ENCODE measurements around the gene ALG3.
A peak's percentile ranks its signal among the peaks of the same experiment; 100 is the strongest.

ALG3 gene

DNA sequence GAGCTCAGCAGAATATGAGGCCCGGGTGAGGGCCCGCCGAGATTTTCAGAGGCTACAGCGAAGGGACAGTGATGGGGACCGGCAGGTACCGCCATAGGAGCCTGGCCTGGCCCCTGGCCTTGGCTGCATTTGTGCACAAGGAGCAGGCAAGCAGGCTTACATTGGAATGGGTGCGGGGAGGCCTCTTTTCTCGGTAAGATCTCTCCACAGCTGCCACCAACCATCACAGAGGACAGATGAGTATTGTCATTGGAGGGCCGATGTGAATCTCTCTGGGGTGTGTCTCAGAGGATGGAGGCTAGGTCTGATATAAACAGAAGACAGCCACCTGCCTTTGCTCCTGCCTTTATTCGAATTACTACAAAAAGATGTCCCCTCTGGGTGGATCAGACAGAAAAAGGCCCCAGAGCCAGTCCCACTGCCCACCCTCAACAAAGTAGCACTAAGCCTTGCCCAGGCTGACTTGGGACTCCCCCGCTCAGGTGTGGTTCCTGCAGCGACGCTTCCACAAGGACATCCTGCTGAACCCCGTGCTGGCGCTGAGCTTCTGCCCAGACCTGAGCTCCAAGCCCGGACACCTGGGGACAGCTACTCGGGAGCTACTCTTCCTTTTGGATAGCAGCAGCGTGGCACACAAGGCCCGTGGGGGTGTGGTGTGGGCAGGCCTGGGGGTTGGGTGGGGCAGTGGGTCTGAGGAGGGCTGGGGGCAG is 13.9 kb downstream of the ALG3 start:
- DNase-seq, result peak in 1 of 14 donors; percentile 28

DNA sequence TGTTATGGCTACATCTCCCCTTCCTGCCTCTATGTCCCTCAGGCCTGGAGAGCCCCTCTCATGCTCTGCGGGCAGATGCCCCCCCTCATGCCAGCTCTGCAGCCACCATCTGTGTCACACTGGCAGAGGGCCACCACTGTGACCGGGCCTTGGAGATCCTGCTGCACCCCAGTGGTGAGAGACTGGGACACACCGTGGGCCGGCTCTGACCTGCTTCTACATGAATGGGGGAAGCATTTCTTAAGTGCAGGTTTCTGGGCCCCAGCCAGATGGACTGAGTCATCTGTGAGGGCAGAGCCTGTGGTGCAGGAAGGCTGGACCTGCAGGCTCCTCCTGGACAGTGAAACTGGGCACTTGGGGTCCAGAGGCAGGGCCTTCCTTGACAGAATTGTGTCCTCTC is 14.5 kb downstream of the ALG3 start:
- DNase-seq, result peak in 9 of 14 donors; percentile 6 to 83 (median 26)

DNA sequence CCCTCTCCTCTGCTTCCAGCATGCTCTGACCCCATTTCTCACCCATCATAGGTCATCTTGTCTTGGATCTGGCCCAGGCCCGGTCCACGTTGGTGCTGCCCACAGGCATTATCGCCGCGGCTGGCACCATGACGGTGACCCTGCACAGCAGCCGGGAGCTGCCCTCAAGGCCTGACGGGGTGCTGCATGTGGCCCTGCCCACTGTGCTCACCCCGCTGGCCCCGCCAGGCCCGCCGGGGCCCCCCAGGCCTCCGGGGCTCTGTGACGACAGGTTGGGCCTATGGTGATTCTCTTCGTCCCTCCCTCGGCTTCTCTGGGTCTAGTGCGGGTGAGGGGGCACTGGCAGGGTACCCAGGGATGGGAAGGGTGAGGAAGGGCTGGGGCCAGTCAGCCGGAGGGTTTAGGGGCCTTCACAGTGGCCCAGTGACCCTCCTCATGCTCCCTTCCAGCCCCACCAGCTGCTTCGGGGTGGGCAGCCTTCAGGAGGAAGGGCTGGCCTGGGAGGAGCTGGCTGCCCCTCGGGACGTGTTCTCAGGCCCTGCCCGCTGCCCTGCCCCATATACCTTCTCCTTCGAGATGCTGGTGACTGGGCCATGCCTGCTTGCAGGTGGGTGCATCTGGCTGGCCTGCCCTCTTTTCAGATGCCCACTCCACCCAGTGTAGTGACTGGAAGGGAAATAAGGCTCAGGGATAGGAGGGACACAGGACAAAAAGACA is 15.5 kb downstream of the ALG3 start:
- DNase-seq, result no peak

DNA sequence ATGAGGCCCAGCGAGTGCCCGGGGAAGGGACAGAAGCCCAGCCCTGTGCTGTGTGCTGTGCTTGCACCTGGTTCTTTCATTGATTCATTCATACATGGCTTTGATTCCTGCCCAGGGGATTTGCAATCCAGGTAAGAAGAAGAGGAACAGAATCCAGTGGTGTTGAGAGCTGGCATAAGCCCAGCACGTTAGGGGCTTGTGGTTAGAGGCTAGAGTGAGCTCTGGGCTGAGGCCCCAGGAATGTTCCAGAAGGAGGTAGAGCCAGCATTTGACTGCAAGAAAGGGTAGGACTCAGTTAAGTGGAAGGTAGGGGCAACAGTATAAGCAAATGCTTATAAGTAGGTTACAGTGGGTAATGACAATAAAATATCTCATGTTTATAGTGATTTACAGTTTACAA is 17.1 kb downstream of the ALG3 start:
- no peak for DNase-seq

GRCh38 chr3:184230603-184231528 is 17.9 kb downstream of the ALG3 start:
- DNase-seq, result peak in 1 of 14 donors; percentile 80

DNA sequence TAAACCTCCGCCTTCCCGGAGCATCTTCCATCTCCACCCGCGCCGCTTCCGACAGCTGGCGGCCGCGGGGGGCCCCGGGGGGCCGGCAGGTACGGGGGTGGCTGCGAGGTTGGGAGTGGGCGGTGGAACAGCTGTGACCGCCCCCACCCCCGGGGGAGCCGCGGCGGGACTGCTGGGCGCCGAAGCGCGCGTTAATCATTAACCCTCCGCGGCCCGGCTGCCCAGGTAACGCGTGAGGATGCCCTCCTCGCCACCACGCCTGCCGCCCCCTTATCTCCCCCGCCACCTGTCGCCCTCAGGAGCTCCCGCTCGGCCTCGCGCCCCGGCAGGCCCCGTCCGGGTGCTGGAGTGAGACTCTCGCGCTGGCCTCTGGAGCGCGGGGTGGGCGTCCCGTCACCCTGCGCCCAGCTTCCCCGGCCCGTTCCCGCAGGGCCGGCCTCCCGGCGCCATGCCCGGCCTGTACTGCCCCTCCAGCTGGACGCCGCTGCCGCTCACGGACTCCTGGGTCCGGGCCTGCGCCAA is 18.6 kb downstream of the ALG3 start:
- DNase-seq, result no peak

GRCh38 chr3:184229394-184230080 is 19.2 kb downstream of the ALG3 start, which contains the start of gene VWA5B2:
VWA5B2 (plus strand) TSS chr3:184229585; CDS start chr3:184230529, 944 bp downstream.
- peak in 3 of 14 donors; percentile 14 to 73 (median 17) for DNase-seq

- peak in 1 of 14 donors; percentile 45 for DNase-seq
These were observed 20.2 kb downstream of the ALG3 start for GRCh38 chr3:184228376-184229137.

- DNase-seq, result peak in 2 of 14 donors; percentile 12 to 15
These were observed 21.3 kb downstream of the ALG3 start for GRCh38 chr3:184227481-184227935.

DNA sequence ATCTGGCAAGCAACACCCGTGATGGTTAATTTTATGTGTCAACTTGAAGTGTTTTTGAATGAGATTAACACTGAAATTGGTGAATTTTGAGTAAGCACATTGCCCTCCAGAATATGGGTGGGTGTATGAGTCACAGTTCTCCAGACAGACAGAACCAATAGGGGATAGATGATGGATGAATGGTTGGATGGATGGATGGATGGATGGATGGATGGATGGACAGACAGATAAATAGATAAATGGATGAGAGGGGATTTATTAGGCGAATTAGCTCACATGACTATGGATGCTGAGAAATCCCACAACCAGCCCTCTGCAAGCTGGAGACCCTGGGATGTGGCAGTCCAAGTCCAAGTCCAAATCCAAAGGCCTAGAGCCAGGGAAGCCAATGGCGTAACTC is 24.8 kb downstream of the ALG3 start:
- no peak for DNase-seq

- DNase-seq, result no peak
These were observed 26.2 kb downstream of the ALG3 start for GRCh38 chr3:184222521-184222920.

GRCh38 chr3:184218814-184219213 is 29.9 kb downstream of the ALG3 start:
- no peak for DNase-seq

- no peak for DNase-seq
These were observed 37.0 kb downstream of the ALG3 start for GRCh38 chr3:184211718-184212117.

- no peak for DNase-seq
These were observed 37.5 kb downstream of the ALG3 start for GRCh38 chr3:184211297-184211696.

DNA sequence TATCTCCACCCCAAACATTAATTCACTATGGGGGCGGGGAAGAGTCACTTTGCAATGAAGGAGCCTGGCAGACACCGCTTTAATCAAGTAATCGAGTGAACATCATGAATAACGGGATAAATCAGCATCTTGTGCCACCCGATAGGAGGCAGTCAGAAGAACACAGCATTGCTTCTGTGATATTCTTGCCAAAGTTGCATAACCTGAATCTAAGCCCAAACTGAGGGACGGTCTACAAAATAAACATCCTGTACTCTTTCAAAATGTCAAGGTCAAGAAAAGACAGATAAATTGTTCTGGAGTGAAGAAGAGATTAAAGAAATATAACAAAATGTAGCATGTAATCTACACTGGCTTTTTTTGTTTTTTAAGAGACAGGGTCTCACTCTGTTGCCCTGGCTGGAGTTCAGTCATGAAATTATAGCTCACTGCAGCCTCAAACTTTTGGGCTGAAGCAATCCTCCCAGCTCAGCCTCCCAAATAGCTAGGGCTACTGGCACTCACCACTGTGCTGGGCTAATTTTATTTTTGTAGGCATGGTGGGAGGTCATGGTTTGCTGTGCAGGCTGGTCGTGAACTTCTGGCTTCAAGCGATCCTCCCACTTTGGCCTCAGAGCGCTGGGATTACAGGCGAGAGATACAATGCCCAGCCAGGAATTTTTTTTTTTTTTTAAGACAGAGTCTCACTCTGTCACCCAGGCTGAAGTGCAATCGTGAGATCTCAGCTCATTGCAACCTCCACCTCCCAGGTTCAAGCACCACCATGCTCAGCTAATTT is 39.4 kb downstream of the ALG3 start:
- DNase-seq, result no peak

GRCh38 chr3:184203526-184203925 is 45.2 kb downstream of the ALG3 start:
- DNase-seq, result no peak

GRCh38 chr3:184200825-184201224 is 47.9 kb downstream of the ALG3 start:
- DNase-seq, result no peak

- DNase-seq, result no peak
These were observed 50.3 kb downstream of the ALG3 start for GRCh38 chr3:184198509-184198908.

GRCh38 chr3:184196536-184196935 is 52.2 kb downstream of the ALG3 start:
- no peak for DNase-seq

- DNase-seq, result no peak
These were observed 54.7 kb downstream of the ALG3 start for GRCh38 chr3:184193991-184194539.

Data from C1 segment of cervical spinal cord (tissue), 14 donors.